DMS53 treated with DMSO at 0.1 percent for 48 hours (cell line): ENCODE results near the gene LMLN.
"Not testable (repeated sequence)": the region's sequence is repeated elsewhere in the genome, so short reads cannot be mapped to it uniquely, and the experiment has no call there.

Experiments
- DNase-seq: peaks from one replicate; lab custom pipeline; 2025; ENCODE audit not compliant: unreplicated experiment; lab: John Stamatoyannopoulos, UW

Gene LMLN, protein sequence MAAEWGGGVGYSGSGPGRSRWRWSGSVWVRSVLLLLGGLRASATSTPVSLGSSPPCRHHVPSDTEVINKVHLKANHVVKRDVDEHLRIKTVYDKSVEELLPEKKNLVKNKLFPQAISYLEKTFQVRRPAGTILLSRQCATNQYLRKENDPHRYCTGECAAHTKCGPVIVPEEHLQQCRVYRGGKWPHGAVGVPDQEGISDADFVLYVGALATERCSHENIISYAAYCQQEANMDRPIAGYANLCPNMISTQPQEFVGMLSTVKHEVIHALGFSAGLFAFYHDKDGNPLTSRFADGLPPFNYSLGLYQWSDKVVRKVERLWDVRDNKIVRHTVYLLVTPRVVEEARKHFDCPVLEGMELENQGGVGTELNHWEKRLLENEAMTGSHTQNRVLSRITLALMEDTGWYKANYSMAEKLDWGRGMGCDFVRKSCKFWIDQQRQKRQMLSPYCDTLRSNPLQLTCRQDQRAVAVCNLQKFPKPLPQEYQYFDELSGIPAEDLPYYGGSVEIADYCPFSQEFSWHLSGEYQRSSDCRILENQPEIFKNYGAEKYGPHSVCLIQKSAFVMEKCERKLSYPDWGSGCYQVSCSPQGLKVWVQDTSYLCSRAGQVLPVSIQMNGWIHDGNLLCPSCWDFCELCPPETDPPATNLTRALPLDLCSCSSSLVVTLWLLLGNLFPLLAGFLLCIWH

DNA sequence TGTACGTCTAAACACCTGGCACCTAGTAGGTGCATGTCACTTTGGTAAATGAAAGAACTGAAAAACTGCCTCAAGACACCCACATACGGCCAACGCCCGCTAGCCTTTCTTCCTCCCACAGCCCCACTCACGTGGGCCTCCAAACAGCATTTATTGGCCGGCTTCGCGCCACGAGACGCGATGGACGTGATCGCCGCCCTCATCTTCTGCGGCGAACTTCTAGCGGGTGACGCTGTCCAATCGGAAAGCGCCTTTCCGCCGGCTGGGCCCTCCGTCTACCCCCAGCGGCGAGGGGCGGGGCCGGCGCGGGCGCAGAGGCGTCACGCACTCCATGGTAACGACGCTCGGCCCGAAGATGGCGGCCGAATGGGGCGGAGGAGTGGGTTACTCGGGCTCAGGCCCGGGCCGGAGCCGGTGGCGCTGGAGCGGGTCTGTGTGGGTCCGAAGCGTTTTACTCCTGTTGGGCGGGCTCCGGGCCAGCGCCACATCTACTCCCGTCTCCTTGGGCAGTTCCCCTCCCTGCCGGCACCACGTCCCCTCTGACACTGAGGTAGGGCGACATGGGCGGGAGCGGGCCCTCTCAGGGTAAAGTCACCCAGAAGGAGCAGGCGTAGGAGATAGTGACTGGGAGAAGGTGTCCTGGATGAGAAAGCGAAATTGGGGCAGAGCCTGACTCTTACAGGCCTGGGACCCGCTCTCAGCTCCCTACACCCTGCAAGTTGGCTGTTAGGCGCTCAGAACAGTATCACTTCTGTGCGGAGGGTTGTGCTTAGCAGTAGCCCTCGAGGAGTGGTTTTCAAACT lies at the start of gene LMLN:
Gene LMLN, plus strand, starts transcription at position 327 of the 803 bp plus-strand sequence. Its CDS starts 29 bp downstream, at position 356.
- DNase-seq: peak; percentile 68

DNA sequence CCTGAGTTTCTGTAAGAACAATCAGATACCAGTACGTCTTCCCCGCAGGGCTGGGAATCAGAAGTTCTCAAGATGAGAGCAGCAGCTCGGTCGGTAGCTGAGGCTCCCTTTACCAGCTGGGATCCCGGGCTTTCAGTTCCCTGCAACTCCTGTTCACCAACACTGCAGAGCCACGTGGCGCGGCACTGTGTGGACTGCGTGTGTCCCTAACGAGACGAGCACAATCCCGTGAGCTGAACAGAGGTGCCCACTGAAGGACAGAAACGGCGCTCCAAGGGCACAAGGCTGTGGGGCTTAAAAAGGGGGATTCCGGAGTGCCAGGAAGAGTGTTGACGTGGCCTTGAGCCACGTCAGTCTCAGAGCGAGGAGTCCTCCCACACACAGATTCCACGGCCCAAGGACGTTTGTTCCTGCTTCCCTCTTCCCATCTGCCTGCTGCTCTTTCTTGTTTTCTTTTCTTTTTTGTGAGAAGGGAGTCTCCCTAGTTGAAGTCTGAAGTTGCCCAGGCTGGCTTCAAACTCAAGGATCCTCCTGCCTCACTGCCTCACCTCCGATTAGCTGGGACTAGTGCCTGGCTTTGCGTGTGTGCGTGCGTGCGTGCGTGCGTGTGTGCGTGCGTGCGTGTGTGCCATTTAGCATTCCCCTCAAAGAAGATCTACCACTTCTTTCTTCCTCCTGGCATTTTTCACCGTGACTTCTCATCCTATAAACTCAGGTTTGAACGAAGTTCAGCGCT lies 47.1 kb upstream of the LMLN start:
- DNase-seq: no peak

DNA sequence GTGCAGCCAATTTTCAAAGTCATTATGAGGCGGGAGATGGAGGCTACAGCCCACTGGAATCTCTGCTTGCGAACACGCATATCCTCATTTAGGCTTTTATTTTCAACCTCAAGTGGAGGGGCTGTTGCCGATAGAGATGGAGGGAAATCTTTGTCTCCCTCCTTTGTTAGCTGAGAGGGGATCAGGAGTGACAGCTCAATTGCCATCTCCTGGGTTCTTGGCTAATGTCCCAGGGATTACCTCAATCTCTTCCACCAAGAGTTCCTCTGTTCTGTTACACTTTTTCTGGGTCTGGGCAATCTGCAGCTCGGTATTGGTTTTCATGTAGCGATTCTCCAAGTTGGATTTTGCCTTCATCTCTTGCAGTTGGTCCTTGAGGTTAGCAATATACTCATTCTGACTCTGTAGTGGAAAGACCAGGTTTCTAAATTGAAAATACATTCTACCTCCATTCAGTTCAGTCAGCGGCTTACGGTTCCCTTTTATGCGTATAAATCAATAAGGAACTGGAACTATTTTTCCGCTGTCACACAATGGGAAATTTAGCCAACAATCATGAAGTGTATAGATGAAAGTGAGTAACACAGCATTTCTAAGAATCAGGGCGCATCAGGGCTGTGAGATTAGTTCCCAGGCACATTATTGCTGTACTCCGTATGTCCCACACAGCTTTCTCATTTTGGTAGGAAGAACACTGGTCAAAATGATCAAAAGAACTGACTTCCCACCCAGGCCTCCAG lies 46.2 kb upstream of the LMLN start:
- DNase-seq: no peak

- DNase-seq: not testable (repeated sequence)
Measured at GRCh38 chr3:197921429-197922275, 38.4 kb upstream of the LMLN start.

- no peak for DNase-seq
Measured at GRCh38 chr3:197926418-197926817, 33.6 kb upstream of the LMLN start.

- DNase-seq: not testable (repeated sequence)
Measured at GRCh38 chr3:197927578-197927977, 32.4 kb upstream of the LMLN start.

- DNase-seq: no peak
Measured at GRCh38 chr3:197936819-197937384, 23.1 kb upstream of the LMLN start.

- no peak for DNase-seq
Measured at GRCh38 chr3:197940745-197941384, 19.2 kb upstream of the LMLN start.

DNA sequence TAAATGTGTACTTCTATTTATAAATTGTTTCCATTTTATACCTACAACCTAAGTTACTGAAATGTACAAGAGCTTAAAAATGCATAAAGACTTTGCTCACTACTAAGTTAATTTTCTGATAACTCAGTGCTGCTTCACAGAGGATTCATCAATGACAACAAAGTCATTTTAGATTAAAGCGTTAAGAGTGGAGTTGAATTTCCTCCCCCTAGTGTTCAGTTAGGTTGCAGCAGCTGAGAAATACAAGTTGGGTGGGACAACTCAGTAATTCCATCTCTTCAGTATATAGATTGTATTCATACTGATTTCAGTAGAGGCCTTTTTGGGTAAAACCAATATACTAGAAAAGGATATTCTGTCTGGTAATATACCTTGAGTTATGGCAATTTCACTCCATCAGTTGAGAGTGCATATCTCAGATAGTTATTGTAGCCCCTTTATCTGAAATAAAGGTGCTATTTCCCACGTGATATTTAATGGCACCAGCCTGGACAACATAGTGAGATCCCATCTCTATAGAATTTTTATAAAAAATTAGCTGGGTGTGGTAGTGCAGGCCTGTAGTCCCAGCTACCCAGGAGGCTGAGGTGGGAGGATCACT lies 17.0 kb upstream of the LMLN start:
- peak; percentile 9 for DNase-seq

GRCh38 chr3:197949191-197949777 lies 10.7 kb upstream of the LMLN start:
- no peak for DNase-seq

DNA sequence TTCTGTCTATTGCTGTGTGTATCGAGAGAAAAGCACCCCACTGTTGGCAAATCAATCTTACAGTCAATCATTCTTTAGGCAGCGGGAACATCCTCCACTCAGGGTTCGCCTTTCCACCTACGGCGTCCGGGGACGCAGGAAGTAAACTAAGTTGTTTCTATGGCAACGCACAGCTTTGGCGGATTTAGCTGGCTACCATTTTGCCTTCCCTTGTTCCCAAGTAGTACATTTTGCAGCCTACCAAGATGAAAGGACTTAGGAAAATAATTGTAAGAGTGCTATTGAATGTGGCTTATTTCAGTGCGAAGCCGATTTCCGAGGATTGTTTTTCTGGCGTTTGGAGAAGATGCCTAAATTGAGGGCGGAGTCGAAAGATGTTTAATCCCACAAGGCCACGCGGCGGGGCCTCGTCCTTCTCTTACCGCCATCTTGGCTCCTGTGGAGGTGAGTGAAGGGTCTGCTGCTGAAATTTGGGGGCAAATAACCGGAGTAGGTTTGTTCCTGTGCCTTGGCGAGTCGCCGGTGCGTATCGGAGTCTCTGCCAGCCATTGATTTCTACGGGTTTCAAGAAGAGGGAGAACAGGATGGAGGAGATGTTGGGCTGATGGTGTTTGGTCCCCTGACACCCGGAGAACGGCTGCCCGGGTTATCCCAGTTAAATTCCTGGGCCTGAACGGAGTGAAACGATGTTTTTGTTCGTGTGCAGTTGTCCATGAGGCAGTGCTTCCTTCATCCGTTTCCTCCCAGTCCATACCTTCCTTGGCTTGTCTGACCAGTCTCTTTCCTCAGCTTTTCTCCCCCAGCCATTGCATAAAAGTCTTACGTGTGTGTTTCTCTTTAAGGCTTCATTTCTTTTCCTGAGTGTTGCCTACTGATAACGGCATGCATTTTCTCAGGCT lies 10.0 kb upstream of the LMLN start, which contains the start of gene RPL35A:
Gene RPL35A, plus strand, starts transcription at position 413 of the 899 bp plus-strand sequence. CDS start 778 bp downstream, outside the sequence.
- peak; percentile 92 for DNase-seq

DNA sequence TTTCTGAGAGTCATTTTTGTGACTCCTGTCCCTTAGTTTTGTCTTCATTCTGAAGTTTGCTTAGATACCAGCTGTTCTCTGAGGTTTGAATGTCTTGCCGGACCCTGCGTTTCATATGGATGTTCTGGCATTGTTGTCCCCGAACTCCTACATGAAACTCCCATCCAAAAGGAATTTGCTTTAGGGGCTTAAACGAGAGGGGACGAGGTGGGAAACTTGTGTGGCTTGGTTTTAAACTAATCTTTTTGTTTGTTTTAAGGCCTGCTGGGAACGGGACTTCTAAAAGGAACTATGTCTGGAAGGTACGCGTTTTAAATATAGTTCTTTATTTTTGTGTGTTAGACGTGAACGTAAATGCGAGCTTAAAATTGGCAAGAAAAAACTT lies 9.3 kb upstream of the LMLN start:
- no peak for DNase-seq

GRCh38 chr3:197951392-197951990 lies 8.5 kb upstream of the LMLN start:
- no peak for DNase-seq

DNA sequence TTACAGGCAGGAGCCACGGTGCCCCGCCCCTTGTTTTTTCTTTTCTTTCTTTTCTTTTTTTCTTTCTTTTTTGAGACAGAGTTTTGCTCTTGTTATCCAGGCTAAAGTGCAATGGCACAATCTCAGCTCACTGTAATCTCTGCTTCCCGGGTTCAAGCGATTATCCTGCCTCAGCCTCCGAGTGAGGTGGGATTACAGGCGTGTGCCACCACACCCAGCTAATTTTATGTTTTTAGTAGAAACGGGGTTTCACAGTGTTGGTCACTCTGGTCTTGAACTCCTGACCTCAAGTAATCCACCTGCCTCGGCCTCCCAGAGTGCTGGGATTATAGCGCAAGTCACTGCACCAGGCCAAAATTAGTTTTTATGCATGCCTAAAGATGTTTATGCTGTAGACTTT lies 7.6 kb upstream of the LMLN start:
- DNase-seq: no peak

GRCh38 chr3:197953325-197953724 lies 6.7 kb upstream of the LMLN start:
- no peak for DNase-seq

DNA sequence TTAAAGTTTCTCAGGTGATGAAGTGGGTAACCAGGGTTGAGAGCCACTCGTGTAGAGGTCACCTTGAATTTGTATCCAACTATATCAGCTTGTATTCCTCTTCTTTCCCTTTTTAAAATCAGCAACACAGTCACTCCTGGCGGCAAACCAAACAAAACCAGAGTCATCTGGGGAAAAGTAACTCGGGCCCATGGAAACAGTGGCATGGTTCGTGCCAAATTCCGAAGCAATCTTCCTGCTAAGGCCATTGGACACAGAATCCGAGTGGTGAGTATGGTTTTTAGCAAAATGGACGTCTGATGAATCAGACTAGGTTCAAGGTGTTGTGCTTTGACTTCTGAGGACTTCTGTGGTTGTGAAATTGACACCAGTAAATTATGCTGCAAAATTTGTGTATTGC lies 6.1 kb upstream of the LMLN start:
- DNase-seq: no peak
